Activated naive CD4-positive, alpha-beta T cell treated with anti-CD3 and anti-CD28 coated beads for 36 hours (primary cell): Measurements from ENCODE around the gene TEX44. TPM values are rescaled to one million over a fixed set of nuclear protein-coding genes. Genes with fewer than 3 reads are reported as not detected.

Experiments used
- CTCF ChIA-PET: fragments of 350-600 bp; sonication (Branson Sonifier 250); formaldehyde crosslinking; loops from one replicate; lab custom pipeline; 2021; ENCODE audit warnings: antibody characterized with exemption; lab: Charles Lee
- DNase-seq: peaks from one replicate; pipeline ENCODE4 v3.0.0-alpha.2; 2020
- H3K27ac Mint-ChIP-seq: one replicate; pipeline ENCODE4 v1.8.0; 2021; ENCODE audit warnings: mild to moderate bottlenecking, mixed read lengths
- H3K27me3 Mint-ChIP-seq: one replicate; pipeline ENCODE4 v1.8.0; 2021; ENCODE audit warnings: low read depth, mixed read lengths
- H3K36me3 Mint-ChIP-seq: one replicate; pipeline ENCODE4 v1.8.0; 2021; ENCODE audit warnings: low read depth, mixed read lengths
- H3K4me1 Mint-ChIP-seq: one replicate; pipeline ENCODE4 v1.8.0; 2021; ENCODE audit warnings: low read depth, mixed read lengths
- H3K4me3 Mint-ChIP-seq: one replicate; pipeline ENCODE4 v1.8.0; 2021; ENCODE audit warnings: mild to moderate bottlenecking, moderate library complexity, mixed read lengths
- H3K9me3 Mint-ChIP-seq: one replicate; pipeline ENCODE4 v1.8.0; 2021; ENCODE audit warnings: mixed read lengths
- intact Hi-C: fragments of 100-400 bp; cut with micrococcal nuclease; formaldehyde crosslinking; loops from one replicate; pipeline ENCODE4 v1.15.1; 2023
- total RNA-seq, 2 experiments: library from RNA; stranded (reverse); gene quantifications; one replicate each; pipeline ENCODE4 v1.2.3, GENCODE V29; 2021

The TEX44 gene
- total RNA-seq, 2 experiments from 2014 or later, result not detected

GRCh38 chr2:231612109-231612455 lies 19.4 kb downstream of the TEX44 start:
- Mint-ChIP-seq H3K4me3 (peak overlapping the region; percentile 81), H3K36me3 (no peaks in the 10 kb centered on the region), H3K4me1 (peaks cover 43% of the 10 kb centered on the region), H3K9me3 (no peaks in the 10 kb centered on the region), H3K27me3 (no peaks in the 10 kb centered on the region), H3K27ac (peak overlapping the region; percentile 98)
- intact Hi-C loops, result loop anchor here (1.0 to 2.0 kb wide), 11 partner anchors 8 to 174 kb away; partner anchors contain the start of genes COPS7B, PDE6D and PTMA
- CTCF ChIA-PET, result interaction anchor here (0.6 to 10.8 kb wide), 16 partner anchors 10 to 113 kb away, joined by 3 to 201 read pairs (median 6); partner anchors contain the start of gene PTMA
- no peak for DNase-seq

GRCh38 chr2:231612456-231613330 lies 20.0 kb downstream of the TEX44 start:
- intact Hi-C loops, result loop anchor here (1.0 to 2.0 kb wide), 12 partner anchors 8 to 174 kb away; partner anchors contain the start of genes COPS7B, NCL, PDE6D and PTMA
- CTCF ChIA-PET, result interaction anchor here (0.5 to 10.8 kb wide), 23 partner anchors 10 to 165 kb away, joined by 3 to 201 read pairs (median 5); partner anchors contain the start of gene PTMA
- Mint-ChIP-seq H3K27me3 (no peaks in the 10 kb centered on the region), H3K4me1 (peaks cover 49% of the 10 kb centered on the region), H3K36me3 (no peaks in the 10 kb centered on the region), H3K27ac (peak overlapping the region; percentile 98), H3K4me3 (peak overlapping the region; percentile 81), H3K9me3 (no peaks in the 10 kb centered on the region)
- peak; percentile 99 for DNase-seq

- intact Hi-C loops, result loop anchor here (1.0 to 2.0 kb wide), 2 partner anchors 50 to 149 kb away; partner anchors contain the start of gene NCL
- CTCF ChIA-PET, result interaction anchor here (0.5 to 10.8 kb wide), 18 partner anchors 10 to 164 kb away, joined by 3 to 201 read pairs (median 4); partner anchors contain the start of gene PTMA
- H3K27me3 Mint-ChIP-seq, result no peaks in the 10 kb centered on the region
- H3K4me3 Mint-ChIP-seq, result peak overlapping the region; percentile 81
- H3K9me3 Mint-ChIP-seq, result no peaks in the 10 kb centered on the region
- no peak for DNase-seq
- peaks cover 50% of the 10 kb centered on the region for H3K4me1 Mint-ChIP-seq
- peak overlapping the region; percentile 98 for H3K27ac Mint-ChIP-seq
- H3K36me3 Mint-ChIP-seq, result no peaks in the 10 kb centered on the region
Observed at GRCh38 chr2:231613331-231613662, 20.6 kb downstream of the TEX44 start.

GRCh38 chr2:231613663-231614558 lies 21.2 kb downstream of the TEX44 start:
- intact Hi-C loops, result loop anchor here (1.0 to 2.0 kb wide), 2 partner anchors 51 to 150 kb away; partner anchors contain the start of gene NCL
- Mint-ChIP-seq H3K4me3 (peak overlapping the region; percentile 81), H3K36me3 (no peaks in the 10 kb centered on the region), H3K27ac (peak overlapping the region; percentile 98), H3K27me3 (no peaks in the 10 kb centered on the region), H3K4me1 (peaks cover 50% of the 10 kb centered on the region), H3K9me3 (no peaks in the 10 kb centered on the region)
- CTCF ChIA-PET, result interaction anchor here (0.7 to 10.8 kb wide), 15 partner anchors 9 to 100 kb away, joined by 3 to 201 read pairs (median 4); partner anchors contain the start of gene PTMA
- peak; percentile 88 for DNase-seq

GRCh38 chr2:231614559-231615057 lies 21.9 kb downstream of the TEX44 start:
- no peaks in the 10 kb centered on the region for H3K36me3 Mint-ChIP-seq
- H3K4me1 Mint-ChIP-seq, result peaks cover 50% of the 10 kb centered on the region
- DNase-seq, result peak; percentile 52

GRCh38 chr2:231615058-231615671 lies 22.5 kb downstream of the TEX44 start:
- intact Hi-C loops, result no loop called here
- CTCF ChIA-PET, result interaction anchor here (0.6 to 10.8 kb wide), 5 partner anchors 13 to 99 kb away, joined by 3 to 201 read pairs (median 32); partner anchors contain the start of gene PTMA
- H3K9me3 Mint-ChIP-seq, result no peaks in the 10 kb centered on the region
- no peak for DNase-seq
- H3K27me3 Mint-ChIP-seq, result no peaks in the 10 kb centered on the region
- peak overlapping the region; percentile 98 for H3K27ac Mint-ChIP-seq
- H3K4me1 Mint-ChIP-seq, result peaks cover 50% of the 10 kb centered on the region
- peak overlapping the region; percentile 79 for H3K4me3 Mint-ChIP-seq
- no peaks in the 10 kb centered on the region for H3K36me3 Mint-ChIP-seq

More at GRCh38 chr2:231614559-231615057, 21.9 kb downstream of the TEX44 start:
- Mint-ChIP-seq H3K4me3 (peak overlapping the region; percentile 79), H3K9me3 (no peaks in the 10 kb centered on the region), H3K27me3 (no peaks in the 10 kb centered on the region), H3K27ac (peak overlapping the region; percentile 98)
- CTCF ChIA-PET, result interaction anchor here (0.6 to 10.8 kb wide), 4 partner anchors 60 to 100 kb away, joined by 3 to 201 read pairs (median 83); partner anchors contain the start of gene PTMA
- intact Hi-C loops, result no loop called here

GRCh38 chr2:231616296-231616695 lies 23.6 kb downstream of the TEX44 start:
- Mint-ChIP-seq H3K4me1 (peaks cover 44% of the 10 kb centered on the region), H3K27ac (no peak overlapping the region), H3K9me3 (no peaks in the 10 kb centered on the region), H3K27me3 (no peaks in the 10 kb centered on the region), H3K4me3 (no peak overlapping the region), H3K36me3 (no peaks in the 10 kb centered on the region)
- CTCF ChIA-PET, result interaction anchor here (0.8 kb wide), 1 partner anchor 14 kb away, joined by 3 read pairs; no protein-coding TSS in a partner anchor
- DNase-seq, result no peak
- intact Hi-C loops, result no loop called here

- DNase-seq, result no peak
- H3K27me3 Mint-ChIP-seq, result no peaks in the 10 kb centered on the region
- H3K36me3 Mint-ChIP-seq, result no peaks in the 10 kb centered on the region
- H3K27ac Mint-ChIP-seq, result peak overlapping the region; percentile 10
- CTCF ChIA-PET, result interaction anchor here (1.8 kb wide), 1 partner anchor 58 kb away, joined by 10 read pairs; no protein-coding TSS in a partner anchor
- H3K4me1 Mint-ChIP-seq, result peaks cover 40% of the 10 kb centered on the region
- no peak overlapping the region for H3K4me3 Mint-ChIP-seq
- H3K9me3 Mint-ChIP-seq, result no peaks in the 10 kb centered on the region
- intact Hi-C loops, result no loop called here
Observed at GRCh38 chr2:231617059-231617926, 24.6 kb downstream of the TEX44 start.

GRCh38 chr2:231621051-231621879 lies 28.6 kb downstream of the TEX44 start:
- intact Hi-C loops, result no loop called here
- Mint-ChIP-seq H3K9me3 (no peaks in the 10 kb centered on the region), H3K27ac (no peak overlapping the region), H3K27me3 (no peaks in the 10 kb centered on the region), H3K4me3 (no peak overlapping the region), H3K36me3 (no peaks in the 10 kb centered on the region), H3K4me1 (peaks cover 18% of the 10 kb centered on the region)
- peak; percentile 30 for DNase-seq
- CTCF ChIA-PET, result interaction anchor here (0.6 to 0.7 kb wide), 2 partner anchors 55 to 199 kb away, joined by 3 to 4 read pairs; no protein-coding TSS in a partner anchor

- no peak overlapping the region for H3K27ac Mint-ChIP-seq
- CTCF ChIA-PET, result interaction anchor here (0.7 to 1.3 kb wide), 3 partner anchors 10 to 50 kb away, joined by 3 to 7 read pairs (median 4); no protein-coding TSS in a partner anchor
- H3K9me3 Mint-ChIP-seq, result no peaks in the 10 kb centered on the region
- peaks cover 15% of the 10 kb centered on the region for H3K4me1 Mint-ChIP-seq
- DNase-seq, result no peak
- H3K27me3 Mint-ChIP-seq, result no peaks in the 10 kb centered on the region
- no peaks in the 10 kb centered on the region for H3K36me3 Mint-ChIP-seq
- intact Hi-C loops, result no loop called here
- H3K4me3 Mint-ChIP-seq, result no peak overlapping the region
Observed at GRCh38 chr2:231622963-231623362, 30.3 kb downstream of the TEX44 start.
